Measurements from ENCODE around the gene PRKAR2A.

- TF ChIP-seq BHLHE40 (IDR thresholded peaks at IDR 0.05; ENCODE audit: borderline replicate concordance in 1 of 2, low read depth in 2 of 2, low read length in 1 of 2) (no peak), CTCF (IDR thresholded peaks at IDR 0.05 in 2 of 3, conservative IDR thresholded peaks at IDR 0.05 in 1 of 3; ENCODE audit: control insufficient read depth in 2 of 3, extremely low read depth in 1 of 3, insufficient read depth in 1 of 3, low read depth in 3 of 3, low read length in 3 of 3) (no peak), BCLAF1 (IDR thresholded peaks at IDR 0.05) (no peak), SRF (IDR thresholded peaks at IDR 0.05; ENCODE audit: low read depth in 2 of 2, low read length in 2 of 2) (no peak), YBX1 (IDR thresholded peaks at IDR 0.05) (no peak)
Observed at GRCh38 chr3:48762816-48763215, 84.9 kb downstream of the PRKAR2A start.
